Suppressor macrophage treated with lipopolysaccharide for 1 hour (primary cell): Measurements from ENCODE around the gene DNAJC4.

Experiments used
- DNase-seq, 3 donors: peaks; one replicate each; pipeline ENCODE4 v3.0.0-alpha.2; 2020 to 2022

Gene DNAJC4

GRCh38 chr11:64230985-64231365, 627 bp downstream of the DNAJC4 start:
- no peak for DNase-seq

DNA sequence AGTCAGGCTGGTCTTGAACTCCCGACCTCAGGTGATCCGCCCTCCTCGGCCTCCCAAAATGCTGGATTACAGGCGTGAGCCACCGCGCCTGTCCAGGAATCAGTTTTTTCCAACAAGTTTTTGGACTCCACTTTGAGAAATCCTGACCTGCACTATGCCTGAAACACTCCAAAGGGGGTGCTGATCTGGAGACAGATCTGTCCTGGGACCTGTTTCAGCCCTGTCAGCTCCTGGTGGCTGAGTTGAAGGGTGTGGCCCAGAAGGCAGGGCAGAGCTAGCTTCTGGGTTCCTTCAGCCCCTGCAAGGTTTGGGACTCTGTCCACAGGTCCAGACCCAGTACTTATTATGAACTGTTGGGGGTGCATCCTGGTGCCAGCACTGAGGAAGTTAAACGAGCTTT, 1.2 kb downstream of the DNAJC4 start:
- no peak for DNase-seq

- no peak for DNase-seq
Measured at GRCh38 chr11:64232182-64232966, 2.0 kb downstream of the DNAJC4 start.

DNA sequence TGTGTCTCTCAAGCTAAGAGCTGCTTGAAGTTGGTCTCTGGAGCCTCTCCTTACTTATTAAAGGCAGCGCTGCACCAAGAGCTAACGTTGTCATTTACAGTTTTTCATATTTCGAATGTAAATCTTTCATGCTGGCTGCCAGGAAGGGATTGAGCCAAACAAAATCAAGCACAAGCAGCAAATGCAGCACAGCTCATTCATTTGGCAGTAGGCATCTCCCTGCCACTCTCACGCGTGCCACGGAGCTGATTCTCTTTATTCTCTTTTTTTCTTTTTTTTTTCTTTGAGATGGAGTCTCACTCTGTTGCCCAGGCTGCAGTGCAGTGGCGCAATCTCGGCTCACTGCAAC, 2.6 kb downstream of the DNAJC4 start:
- no peak for DNase-seq

GRCh38 chr11:64233913-64234586, 3.7 kb downstream of the DNAJC4 start, which contains the start of gene VEGFB:
Gene VEGFB, plus strand, starts transcription at chr11:64234584. Its CDS starts 250 bp downstream, at chr11:64234834.
- DNase-seq: peak; percentile 54 to 83 (median 62)

GRCh38 chr11:64234647-64235379, 4.5 kb downstream of the DNAJC4 start:
- DNase-seq: peak in 2 of 3 donors; percentile 39 to 74

DNA sequence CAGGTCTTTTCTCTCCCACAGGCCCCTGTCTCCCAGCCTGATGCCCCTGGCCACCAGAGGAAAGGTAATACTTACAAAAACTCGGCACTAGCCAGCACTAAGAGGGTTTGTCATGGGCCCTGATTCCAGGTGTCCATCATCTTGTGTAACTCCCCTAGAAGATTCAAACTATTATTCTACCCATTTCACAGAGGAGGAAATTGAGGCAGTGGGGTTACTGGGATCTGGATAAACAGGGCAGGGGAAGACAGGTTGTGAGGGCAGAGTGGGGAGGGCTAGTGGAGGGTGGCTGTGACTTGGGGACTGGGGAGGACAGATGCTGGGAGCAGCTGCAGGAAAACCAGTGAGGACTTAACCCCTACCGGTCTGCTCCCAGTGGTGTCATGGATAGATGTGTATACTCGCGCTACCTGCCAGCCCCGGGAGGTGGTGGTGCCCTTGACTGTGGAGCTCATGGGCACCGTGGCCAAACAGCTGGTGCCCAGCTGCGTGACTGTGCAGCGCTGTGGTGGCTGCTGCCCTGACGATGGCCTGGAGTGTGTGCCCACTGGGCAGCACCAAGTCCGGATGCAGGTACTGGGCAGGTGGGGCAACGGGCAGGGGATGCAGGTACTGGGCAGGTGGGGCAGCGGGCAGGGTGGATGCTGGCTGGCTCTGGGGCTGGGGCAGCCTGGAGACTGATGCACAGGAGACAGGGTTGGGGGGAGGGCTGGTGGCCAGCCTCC, 5.3 kb downstream of the DNAJC4 start:
- DNase-seq: no peak

DNA sequence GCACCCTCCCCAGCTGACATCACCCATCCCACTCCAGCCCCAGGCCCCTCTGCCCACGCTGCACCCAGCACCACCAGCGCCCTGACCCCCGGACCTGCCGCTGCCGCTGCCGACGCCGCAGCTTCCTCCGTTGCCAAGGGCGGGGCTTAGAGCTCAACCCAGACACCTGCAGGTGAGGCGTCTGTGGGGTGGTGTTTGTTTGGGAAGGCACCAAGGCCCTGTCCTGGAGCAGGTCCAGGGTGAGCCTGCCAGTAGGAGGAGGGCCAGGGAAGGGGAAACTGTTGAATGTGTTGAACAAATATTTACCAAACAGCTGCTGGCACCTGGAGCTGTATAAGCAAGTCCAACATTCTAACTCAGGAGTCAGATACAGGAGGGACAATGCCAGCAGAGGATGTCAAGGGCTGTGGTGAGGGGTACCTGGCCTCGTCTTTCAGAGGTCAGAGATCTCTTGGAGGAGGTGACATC, 7.2 kb downstream of the DNAJC4 start:
- DNase-seq: no peak

- DNase-seq: no peak
Measured at GRCh38 chr11:64238076-64238475, 7.7 kb downstream of the DNAJC4 start.

DNA sequence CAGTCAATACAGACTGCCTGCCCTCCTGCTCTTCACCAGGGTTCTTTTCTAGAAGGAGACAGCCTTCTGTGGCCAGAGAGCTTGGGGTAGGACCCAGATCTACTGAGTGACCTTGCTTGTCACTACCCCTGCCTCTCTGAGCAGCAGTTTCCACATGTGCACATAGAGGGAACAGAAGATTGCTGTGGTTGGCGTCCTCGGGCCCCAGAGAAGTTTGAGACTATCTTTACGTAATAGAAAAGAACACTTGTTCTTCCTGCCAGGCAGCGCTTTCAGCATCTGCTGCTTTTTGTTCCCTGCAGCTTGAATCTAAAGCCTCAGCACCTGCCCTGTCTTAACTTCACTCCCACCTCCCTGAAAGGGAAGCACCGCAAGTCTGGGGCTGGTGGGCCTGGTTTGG, 8.7 kb downstream of the DNAJC4 start:
- peak in 1 of 3 donors; percentile 32 for DNase-seq

GRCh38 chr11:64239662-64240434, 9.5 kb downstream of the DNAJC4 start:
- peak; percentile 92 to 98 (median 94) for DNase-seq

DNA sequence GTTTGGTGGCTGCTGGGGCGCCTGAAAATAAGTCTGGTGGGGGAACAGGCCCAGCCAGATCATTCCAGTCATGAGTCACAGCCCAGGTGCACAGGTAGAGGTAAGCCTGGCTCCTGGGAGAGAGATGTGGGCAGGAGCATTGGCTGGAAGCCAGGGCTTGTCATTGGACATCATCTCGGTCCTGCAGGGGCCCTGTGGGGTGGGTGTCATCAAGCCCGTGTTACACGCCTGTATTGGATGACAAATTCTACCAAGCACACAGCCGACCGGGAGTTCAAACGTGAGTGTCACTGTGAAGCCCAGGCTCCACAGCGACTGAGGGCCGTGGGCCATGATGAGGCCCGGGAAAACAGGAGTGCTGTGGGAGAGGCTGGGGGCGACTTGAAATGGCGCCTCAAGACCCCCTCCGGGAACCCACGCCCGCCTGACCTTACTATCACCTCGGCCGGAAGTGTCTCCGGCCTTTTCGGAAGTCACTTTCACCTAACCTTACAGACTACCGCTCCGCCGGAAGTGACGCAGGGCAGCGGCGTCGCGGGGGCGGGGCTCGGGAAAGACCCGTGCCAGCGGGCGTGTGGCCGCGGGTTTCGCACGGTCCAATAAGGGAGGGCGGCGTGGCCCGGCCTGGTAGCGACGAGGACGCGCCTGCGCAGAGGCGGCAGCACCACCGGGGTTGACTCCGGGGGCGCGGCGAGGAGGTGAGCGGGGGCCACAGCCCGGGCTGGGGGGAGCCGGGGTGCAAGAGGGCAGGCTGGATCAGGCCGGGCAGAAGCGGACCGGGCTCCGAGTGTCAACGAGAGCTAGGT, 10.3 kb downstream of the DNAJC4 start, which contains the start of gene FKBP2:
Gene FKBP2 (plus strand): TSS at position 661 of the 806 bp plus-strand sequence. CDS start 1,293 bp downstream, outside the sequence.
- DNase-seq: peak; percentile 99 to 100 (median 99)

GRCh38 chr11:64241241-64241490, 10.8 kb downstream of the DNAJC4 start:
- DNase-seq: peak in 2 of 3 donors; percentile 100

GRCh38 chr11:64241491-64242374, 11.4 kb downstream of the DNAJC4 start:
- DNase-seq: peak; percentile 27 to 100 (median 32)

DNA sequence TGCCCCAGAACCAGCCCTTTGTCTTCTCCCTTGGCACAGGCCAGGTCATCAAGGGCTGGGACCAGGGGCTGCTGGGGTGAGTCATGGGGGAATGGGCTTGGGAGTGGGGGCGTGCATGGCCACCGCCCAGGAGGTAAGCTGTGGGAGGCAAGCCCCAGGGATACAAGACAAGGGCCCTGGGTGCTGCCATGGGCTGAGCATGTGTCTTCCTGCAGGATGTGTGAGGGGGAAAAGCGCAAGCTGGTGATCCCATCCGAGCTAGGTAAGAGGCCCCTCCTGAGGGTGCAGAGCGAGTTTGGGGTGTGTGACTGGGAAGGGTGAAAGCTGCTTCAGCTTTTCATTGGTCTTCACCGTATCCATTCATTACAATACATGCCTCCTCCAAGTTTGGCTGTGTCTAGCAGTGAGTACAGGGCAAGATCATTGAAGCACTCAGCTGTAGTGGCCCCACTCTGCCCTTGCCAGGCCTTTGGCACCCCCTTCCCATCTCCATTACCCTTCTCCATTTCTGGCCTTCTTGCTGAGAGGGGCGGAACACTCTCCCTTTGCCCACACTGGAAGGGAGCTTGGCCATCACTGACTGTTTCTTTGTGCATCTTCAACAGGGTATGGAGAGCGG, 13.0 kb downstream of the DNAJC4 start:
- no peak for DNase-seq

DNA sequence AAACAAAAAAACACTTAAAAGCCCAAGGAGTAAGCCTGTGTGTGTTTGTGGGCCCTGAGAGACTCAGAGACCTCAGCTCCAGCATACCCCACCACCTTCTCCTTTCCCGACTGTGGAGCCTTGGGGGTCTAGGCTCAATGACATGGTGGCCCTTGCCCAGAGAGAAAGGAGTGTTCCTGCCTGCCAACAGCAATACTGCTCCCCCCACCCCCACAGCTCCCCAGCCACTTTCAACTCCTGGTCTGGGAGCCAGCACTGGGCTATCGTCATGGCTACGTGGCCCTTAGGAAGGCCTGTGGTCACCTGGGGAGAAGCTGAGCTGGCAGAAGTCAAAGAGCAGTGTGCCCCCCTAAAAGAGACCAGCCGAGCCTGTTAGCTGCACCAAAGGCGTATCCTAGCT, 13.8 kb downstream of the DNAJC4 start:
- no peak for DNase-seq

- no peak for DNase-seq
Measured at GRCh38 chr11:64244966-64245365, 14.6 kb downstream of the DNAJC4 start.

DNA sequence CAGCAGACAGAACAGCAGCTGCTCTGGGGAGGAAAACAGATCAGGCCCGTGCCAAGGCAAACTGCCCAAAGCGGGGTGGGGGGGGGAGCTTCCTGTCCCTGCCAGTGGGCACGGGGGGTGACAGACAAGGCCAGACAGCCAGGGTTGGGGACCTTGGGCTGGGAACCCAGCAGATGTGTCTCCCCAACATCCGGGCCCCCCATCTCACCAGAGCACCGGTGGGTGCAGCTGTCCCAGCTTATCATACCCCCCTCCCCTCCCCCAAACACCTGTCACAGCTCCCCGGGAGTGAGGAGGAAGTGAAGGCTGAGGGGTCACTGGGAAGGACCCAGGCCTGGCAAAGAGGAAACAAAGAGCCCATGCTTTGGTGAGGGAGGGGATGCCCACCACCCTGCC, 15.1 kb downstream of the DNAJC4 start:
- DNase-seq: no peak

- peak; percentile 88 to 91 (median 89) for DNase-seq
Measured at GRCh38 chr11:64245797-64246620, 15.7 kb downstream of the DNAJC4 start.
